Lung (tissue), 12 donors: ENCODE data around the gene MS4A18. TPM values are rescaled to one million over a fixed set of nuclear protein-coding genes. Genes with fewer than 3 reads are reported as not detected.
A peak's percentile ranks its signal among the peaks of the same experiment; 100 is the strongest.

ENCODE experiments used
- ATAC-seq: fragments of 200-7000 bp; cut with Tn5 transposase; one replicate; pipeline ENCODE4 v1.9.1; 2020; ENCODE audit warnings: moderate number of reproducible peaks; ENCODE audit not compliant: insufficient read depth, low FRiP score
- DNase-seq, 3 donors: peaks; one replicate each; pipeline ENCODE4 v3.0.0-alpha.2; 2013 to 2017
- H3K27ac ChIP-seq, 2 donors: one replicate each; pipeline ENCODE4 v1.5.1; 2013; ENCODE audit warnings: mild to moderate bottlenecking in 2 of 2, moderate library complexity in 2 of 2, control low read depth in 1 of 2, inconsistent platforms in 1 of 2, low read depth in 1 of 2, low read length in 1 of 2
- H3K27me3 ChIP-seq, 3 donors: one replicate each; pipeline ENCODE4 v1.5.1; 2013; ENCODE audit warnings: low read length in 2 of 3; ENCODE audit not compliant: control insufficient read depth in 3 of 3, insufficient read depth in 3 of 3
- H3K36me3 ChIP-seq, 4 donors: one replicate each; pipeline ENCODE4 v1.5.1; 2013; ENCODE audit warnings: low read length in 4 of 4, mild to moderate bottlenecking in 1 of 4, moderate library complexity in 1 of 4; ENCODE audit not compliant: control insufficient read depth in 4 of 4, insufficient read depth in 4 of 4
- H3K4me1 ChIP-seq, 5 donors: one replicate each; pipeline ENCODE4 v1.5.1; 2013; ENCODE audit warnings: low read length in 5 of 5, mild to moderate bottlenecking in 2 of 5, moderate library complexity in 1 of 5; ENCODE audit not compliant: control insufficient read depth in 5 of 5, insufficient read depth in 5 of 5
- H3K4me3 ChIP-seq: one replicate; pipeline ENCODE4 v1.5.1; 2013; ENCODE audit warnings: mild to moderate bottlenecking, control low read depth, moderate library complexity
- H3K9ac ChIP-seq, 2 donors: one replicate each; pipeline ENCODE4 v1.5.1; 2013; ENCODE audit warnings: low read length in 2 of 2, control low read depth in 1 of 2; ENCODE audit not compliant: insufficient read depth in 1 of 2
- H3K9me3 ChIP-seq, 4 donors: one replicate each; pipeline ENCODE4 v1.5.1; 2013; ENCODE audit warnings: low read length in 3 of 4, mild to moderate bottlenecking in 1 of 4, moderate library complexity in 1 of 4; ENCODE audit not compliant: control insufficient read depth in 4 of 4, insufficient read depth in 3 of 4
- WGBS, 2 donors: extraction: QIAGEN DNeasy Blood & Tissue Kit; methylation state at CpG; one replicate each; pipeline ENCODE4 v1.1.7; 2013; 5-methylcytosine and 5-hydroxymethylcytosine counted together
- polyA plus RNA-seq, 2 donors: library from polyadenylated mRNA; stranded (reverse); fragments of 200-250 nt; gene quantifications; one replicate each; pipeline ENCODE4 v1.2.1, GENCODE V29; 2013
- total RNA-seq, 2 donors: library from RNA; depleted of rRNA in 1 of 2; stranded (reverse); fragments of >200 nt in 1 of 2; gene quantifications; one replicate each; pipeline ENCODE4 v1.2.1, GENCODE V29; 2014 to 2021
- TF ChIP-seq, protein P1 (sequence below): IDR thresholded peaks from 2 replicates; pipeline ENCODE4 v1.5.1; 2012; ENCODE audit warnings: mild to moderate bottlenecking; ENCODE audit errors: control extremely low read depth, extremely low read depth
- donor health status: control.
- donor health status: control.
- donor health status: Bipolar disorder and iron deficiency.
- donor health status: healthy.
- donor health status: DM: yes; HTN: yes; CAD: no.

MS4A18 gene
- total and polyA plus RNA-seq, 4 donors = 0.03 TPM; not detected in 3

DNA sequence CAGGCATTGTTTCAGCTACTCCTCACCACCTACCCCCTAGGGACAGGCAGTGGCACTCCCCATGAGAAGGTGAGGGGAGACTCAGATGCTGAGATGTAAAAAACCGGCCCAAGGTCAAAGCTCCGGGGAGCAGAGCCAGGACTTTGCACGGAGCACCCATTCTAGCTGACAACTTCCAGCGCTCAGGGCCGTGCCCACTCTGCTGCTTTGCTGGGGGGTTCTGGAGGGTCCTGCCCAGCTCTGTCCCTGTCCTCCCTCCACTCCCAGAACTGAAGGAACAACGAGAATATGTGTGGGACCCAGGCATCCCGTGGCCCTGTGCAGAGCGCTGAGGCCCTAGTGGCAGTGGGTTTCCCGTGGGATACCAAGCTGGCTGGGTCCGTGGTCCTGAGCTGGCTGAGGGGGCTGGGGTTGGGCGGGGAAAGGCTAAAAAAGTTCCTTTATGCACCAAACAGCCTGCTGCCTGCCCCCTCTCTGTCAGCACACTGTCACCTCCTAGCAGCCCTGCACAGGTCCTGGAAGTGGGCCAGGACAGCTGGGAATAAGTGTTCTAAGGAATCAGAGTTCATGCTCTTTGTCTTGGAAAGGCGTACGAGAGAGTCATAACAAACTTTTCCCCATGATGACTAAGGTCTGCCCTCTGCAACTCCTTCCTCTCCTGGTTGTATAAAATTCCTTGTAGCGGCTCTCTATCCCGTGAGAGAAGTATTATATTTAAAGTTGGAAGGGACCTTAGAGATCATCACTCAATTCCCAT, 62.5 kb downstream of the MS4A18 start:
- ATAC-seq (peak; percentile 19), DNase-seq (peak; percentile 61 to 71 (median 65))
- no peak overlapping the region for H3K9ac ChIP-seq
- H3K4me1 ChIP-seq = peaks cover 0 to 6% (median 0%) of the 10 kb centered on the region in 5 donors
- H3K36me3 ChIP-seq = no peaks in the 10 kb centered on the region
- H3K4me3 ChIP-seq = no peak overlapping the region
- TF ChIP-seq, protein P1, sequence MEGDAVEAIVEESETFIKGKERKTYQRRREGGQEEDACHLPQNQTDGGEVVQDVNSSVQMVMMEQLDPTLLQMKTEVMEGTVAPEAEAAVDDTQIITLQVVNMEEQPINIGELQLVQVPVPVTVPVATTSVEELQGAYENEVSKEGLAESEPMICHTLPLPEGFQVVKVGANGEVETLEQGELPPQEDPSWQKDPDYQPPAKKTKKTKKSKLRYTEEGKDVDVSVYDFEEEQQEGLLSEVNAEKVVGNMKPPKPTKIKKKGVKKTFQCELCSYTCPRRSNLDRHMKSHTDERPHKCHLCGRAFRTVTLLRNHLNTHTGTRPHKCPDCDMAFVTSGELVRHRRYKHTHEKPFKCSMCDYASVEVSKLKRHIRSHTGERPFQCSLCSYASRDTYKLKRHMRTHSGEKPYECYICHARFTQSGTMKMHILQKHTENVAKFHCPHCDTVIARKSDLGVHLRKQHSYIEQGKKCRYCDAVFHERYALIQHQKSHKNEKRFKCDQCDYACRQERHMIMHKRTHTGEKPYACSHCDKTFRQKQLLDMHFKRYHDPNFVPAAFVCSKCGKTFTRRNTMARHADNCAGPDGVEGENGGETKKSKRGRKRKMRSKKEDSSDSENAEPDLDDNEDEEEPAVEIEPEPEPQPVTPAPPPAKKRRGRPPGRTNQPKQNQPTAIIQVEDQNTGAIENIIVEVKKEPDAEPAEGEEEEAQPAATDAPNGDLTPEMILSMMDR = no peak
- WGBS, 2 donors = 66 to 85% methylated on average over 15 of the region's 15 CpGs
- H3K9me3 ChIP-seq = peaks cover 0 to 4% (median 0%) of the 10 kb centered on the region in 4 donors
- no peak overlapping the region for H3K27ac ChIP-seq
- peaks cover 0 to 3% (median 0%) of the 10 kb centered on the region in 3 donors for H3K27me3 ChIP-seq

DNA sequence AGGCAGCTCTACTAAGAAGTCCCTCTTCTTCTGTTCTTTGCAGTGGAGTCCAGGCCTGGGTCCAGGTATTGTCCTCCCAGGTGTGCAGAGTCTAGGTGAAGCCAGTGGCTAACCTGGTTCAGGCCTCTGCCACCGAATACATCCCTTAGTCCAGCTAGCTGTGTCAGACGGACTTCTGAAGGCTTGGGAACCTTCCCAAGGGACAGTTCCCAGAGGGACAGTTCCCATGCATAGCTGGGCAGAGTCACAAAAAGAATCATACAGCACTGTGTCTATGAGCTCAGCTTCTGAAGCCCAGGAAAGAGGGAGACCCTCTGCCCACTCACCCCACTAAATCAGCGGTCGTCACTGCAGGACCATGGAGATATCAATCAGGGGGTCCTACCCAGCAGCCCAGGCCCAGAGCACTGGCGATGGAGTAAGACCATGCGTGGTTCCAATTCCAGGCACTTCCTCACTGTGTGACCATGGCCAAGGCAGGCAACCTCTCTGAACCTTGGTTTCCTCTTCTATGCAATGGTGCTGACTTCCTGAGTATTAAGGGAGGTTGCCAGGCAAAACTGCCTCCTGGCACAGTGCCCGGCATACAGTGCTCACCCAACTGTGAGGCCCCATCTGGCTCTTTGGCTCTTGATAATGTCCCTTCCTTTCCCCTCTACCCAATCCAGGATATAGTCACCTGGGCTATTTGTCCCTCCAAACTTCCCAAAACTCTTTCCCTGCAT, 64.0 kb downstream of the MS4A18 start:
- no peak overlapping the region for H3K27ac ChIP-seq
- TF ChIP-seq, protein P1 = no peak
- WGBS, 2 donors = 78 to 89% methylated on average over 7 of the region's 7 CpGs
- H3K9me3 ChIP-seq = peaks cover 0 to 4% (median 0%) of the 10 kb centered on the region in 4 donors
- no peak overlapping the region for H3K9ac ChIP-seq
- H3K36me3 ChIP-seq = no peaks in the 10 kb centered on the region
- H3K27me3 ChIP-seq = peaks cover 0 to 3% (median 0%) of the 10 kb centered on the region in 3 donors
- DNase-seq = peak in 1 of 3 donors; percentile 11
- H3K4me1 ChIP-seq = peaks cover 0 to 6% (median 0%) of the 10 kb centered on the region in 5 donors
- ATAC-seq = no peak
- no peak overlapping the region for H3K4me3 ChIP-seq

DNA sequence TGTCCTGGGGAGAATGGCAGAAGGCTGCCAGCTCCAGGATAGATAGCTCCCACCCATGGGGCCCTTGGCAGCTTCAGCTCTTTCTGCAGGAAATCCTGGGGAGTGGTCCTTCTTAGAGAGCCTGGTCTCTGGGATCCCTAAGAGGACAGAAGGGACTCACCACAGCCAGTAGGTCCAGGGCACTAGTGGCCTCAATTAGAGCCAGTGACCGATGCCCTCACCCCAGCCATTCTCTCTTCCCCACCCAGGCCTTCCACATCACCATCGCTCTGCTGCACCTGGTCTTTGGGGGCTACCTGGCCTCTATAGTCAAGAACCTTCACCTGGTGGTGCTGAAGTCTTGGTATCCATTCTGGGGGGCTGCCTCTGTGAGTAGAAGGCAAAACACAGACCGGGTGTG, 66.2 kb downstream of the MS4A18 start:
- Histone ChIP-seq H3K4me3 (no peak overlapping the region), H3K27me3 (peaks cover 0 to 7% (median 0%) of the 10 kb centered on the region in 3 donors), H3K36me3 (no peaks in the 10 kb centered on the region), H3K9ac (no peak overlapping the region), H3K4me1 (peaks cover 0 to 6% (median 0%) of the 10 kb centered on the region in 5 donors), H3K27ac (no peak overlapping the region), H3K9me3 (peaks cover 0 to 4% (median 0%) of the 10 kb centered on the region in 4 donors)
- TF ChIP-seq, protein P1 = no peak
- DNase-seq = no peak
- no peak for ATAC-seq
- WGBS, 2 donors = 94 to 96% methylated on average over 3 of the region's 3 CpGs
